ENCODE measurements around the gene TOP2B.

Gene TOP2B, protein sequence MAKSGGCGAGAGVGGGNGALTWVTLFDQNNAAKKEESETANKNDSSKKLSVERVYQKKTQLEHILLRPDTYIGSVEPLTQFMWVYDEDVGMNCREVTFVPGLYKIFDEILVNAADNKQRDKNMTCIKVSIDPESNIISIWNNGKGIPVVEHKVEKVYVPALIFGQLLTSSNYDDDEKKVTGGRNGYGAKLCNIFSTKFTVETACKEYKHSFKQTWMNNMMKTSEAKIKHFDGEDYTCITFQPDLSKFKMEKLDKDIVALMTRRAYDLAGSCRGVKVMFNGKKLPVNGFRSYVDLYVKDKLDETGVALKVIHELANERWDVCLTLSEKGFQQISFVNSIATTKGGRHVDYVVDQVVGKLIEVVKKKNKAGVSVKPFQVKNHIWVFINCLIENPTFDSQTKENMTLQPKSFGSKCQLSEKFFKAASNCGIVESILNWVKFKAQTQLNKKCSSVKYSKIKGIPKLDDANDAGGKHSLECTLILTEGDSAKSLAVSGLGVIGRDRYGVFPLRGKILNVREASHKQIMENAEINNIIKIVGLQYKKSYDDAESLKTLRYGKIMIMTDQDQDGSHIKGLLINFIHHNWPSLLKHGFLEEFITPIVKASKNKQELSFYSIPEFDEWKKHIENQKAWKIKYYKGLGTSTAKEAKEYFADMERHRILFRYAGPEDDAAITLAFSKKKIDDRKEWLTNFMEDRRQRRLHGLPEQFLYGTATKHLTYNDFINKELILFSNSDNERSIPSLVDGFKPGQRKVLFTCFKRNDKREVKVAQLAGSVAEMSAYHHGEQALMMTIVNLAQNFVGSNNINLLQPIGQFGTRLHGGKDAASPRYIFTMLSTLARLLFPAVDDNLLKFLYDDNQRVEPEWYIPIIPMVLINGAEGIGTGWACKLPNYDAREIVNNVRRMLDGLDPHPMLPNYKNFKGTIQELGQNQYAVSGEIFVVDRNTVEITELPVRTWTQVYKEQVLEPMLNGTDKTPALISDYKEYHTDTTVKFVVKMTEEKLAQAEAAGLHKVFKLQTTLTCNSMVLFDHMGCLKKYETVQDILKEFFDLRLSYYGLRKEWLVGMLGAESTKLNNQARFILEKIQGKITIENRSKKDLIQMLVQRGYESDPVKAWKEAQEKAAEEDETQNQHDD (N-terminal part only)
- 363 to 497 (median 489) reads per million in 4 experiments for total RNA-seq

DNA sequence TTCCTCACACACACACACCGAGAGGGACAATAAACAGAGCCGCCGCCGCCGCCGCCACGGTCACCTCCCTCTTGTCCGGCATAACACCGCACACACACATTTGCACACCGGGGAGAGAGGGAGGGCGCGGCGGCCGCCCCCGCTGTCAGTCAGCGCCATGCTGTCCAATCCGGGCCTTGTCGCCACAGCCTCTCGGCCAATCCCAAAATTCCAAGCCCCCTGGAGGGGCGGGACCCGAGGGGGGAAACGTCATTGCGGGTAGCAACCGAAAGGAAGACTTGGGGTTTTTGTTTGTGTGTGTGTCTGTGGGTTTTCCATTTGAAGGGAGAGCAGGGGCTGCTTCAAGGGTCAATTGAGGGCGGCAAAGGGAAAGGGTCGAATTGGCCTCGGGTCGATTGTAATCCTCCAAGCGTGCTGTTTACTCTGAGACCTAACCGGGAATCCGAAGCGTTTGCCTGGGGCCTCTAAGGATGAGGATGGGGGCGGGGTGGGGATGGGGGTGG is at the start of gene TOP2B:
Gene TOP2B, minus strand, starts transcription at position 96 of the 503 bp plus-strand sequence. CDS start 610 bp downstream, outside the sequence.
- DNase-seq, result peak; percentile 88

DNA sequence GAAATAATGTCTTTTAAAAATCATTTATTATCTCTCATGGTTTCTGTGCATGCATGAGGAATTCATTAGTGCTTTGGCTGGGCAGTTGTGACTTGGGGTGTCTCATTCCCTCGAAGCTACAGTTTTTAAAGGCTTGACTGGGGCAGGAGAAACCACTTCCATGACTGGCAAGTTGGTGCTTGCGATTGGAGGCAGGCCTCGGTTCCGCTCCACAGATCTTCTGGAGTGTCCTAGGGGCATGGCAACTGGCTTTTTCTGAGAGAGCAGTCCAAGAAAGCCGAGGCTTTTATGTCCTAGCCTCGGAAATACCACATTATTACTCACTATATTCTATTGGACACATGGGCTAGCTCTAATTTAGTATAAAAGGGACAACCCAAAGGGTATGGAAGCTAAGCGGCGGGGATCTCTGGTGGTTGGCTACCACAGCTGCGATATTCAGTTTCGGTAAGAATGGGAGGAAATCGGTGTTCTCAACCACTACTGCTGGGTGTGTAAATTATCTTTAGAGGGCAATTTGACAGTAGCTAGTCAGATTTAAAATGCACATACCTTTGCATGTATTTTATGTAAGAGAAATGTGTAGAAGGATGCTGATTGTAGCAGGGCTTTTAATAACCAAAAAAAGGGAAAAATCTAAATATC is 48.8 kb upstream of the TOP2B start:
- DNase-seq, result no peak

DNA sequence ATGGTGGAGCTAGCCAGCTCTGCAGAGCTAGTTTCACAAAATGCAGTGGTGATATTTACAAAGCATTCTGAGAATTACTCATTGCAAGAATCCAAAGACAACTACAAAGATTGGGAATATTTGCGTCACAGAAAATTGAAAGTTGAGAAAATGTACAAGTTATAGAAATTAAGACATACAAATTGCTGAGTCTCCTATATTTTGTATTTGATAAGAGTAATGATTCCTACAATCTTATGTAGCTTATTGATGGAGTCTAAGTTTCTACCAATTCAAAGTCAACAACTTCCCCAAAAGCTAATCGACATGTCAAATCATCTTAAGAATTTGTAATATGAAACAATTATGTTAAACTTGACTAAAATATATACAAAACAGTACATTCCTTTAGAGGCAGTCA is 46.4 kb upstream of the TOP2B start:
- no peak for DNase-seq

DNA sequence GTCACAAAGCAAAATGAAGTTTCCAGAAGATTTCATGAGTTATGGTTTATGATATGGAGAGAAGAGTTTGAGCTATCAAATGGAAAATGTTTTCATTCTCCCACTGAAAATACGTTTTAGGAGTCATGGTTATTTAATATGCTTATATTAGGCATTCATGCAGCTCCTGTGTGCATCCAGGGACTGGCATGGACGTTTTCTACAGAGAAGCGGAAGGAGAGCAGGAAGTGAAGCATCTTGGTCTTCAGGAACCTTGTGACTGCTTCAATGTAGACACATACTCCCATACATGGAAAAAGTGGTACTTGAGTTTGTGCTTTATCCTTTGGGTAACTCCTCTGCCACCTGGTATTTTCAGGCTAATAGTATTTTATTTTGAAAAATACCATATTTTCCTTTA is 43.3 kb upstream of the TOP2B start:
- DNase-seq, result no peak

DNA sequence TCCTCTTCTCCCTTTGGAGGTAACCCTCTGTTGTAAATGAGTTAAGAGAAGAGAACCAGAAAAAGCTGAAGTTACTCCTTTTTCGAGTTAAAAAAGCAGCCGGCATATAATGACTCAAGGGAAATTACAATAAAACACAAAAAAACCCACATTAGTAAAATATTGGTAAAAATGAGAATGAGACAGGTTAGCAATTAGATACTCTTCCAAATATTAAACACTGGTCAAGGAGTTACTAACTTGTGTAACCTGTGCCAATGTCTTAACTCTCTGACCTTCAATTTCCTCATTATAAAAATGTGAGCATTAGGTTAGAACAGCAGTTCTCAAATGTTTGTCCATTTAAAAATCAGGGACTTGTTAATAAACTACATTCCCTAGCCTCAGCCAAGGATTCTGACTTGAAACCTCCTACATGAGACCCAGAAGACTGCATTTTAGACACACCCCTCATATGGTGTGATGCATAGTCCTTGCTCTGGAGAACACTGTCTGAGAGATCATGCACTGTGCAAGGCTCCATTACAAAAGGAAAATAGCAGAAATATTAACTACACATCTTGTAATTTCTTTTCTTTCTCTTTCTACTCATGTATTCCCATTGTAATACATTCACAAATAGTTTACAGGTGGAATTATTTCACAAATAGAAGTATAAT is 42.7 kb upstream of the TOP2B start:
- DNase-seq, result no peak

DNA sequence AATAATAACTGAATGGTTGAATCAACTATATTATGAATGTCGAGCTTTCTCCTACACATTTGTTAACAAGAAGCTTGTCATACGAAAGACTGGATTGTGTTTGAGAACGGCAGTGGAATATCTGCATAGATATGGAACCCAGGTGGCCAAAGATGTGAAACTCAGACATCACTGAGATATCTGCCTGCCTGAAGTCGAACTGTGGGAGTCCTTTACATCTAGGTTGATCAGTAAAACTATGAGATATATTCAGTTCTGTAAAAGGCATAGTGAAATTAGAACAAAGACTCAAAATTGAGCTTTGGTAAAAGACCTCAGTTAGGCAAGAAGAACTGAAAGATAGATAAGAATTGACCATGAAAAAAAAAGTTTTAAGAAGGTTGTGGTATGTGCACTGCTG is 41.5 kb upstream of the TOP2B start:
- no peak for DNase-seq

DNA sequence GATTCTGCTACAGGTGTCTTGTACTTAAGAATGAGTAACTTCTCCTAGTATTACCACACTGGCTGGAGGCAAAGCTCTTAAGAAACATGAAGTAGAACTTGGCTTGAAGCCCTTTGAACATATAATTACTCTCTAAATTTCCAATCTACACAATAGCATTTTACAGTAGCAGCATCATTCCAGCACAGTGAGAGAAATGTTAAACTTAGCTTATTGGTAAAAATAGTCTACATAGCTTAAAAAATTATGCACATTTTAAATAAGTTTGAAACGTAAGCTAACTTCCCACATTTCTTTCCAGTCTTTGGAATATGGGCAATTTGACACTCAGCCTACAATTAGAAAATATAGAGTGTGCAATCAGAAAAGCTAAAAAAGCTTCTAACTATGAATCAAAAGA is 32.8 kb upstream of the TOP2B start:
- no peak for DNase-seq

DNA sequence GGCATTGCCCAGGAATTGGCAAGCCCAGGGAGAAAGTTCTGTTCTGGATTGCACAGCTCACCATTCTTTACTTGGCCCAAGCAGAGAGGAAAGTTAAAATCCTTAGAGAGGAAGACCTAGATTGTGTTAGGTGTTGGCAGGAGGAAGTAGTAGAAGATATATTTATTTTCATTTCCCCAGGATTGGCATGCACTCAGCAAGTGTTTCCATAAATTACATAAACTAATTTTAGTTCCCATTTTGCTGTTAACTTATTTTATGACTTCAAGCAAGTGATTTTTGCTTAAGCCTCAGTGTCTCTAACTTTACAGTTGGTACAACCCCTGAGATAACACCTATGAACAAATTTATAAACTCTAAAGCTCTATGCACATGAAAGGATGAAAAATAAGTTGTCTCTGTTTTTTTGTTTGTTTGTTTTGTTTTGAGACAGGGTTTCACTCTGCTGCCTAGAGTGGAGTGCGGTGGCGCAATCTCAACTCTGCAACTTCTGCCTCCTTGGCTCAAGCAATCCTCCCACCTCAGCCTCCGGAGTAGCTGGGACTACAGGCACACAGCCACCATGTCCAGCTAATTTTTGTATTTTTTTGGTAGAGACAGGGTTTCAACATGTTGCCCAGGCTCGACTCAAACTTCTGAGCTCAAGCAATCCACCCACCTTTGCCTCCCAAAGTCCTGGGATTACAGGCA is 31.2 kb upstream of the TOP2B start:
- DNase-seq, result no peak

DNA sequence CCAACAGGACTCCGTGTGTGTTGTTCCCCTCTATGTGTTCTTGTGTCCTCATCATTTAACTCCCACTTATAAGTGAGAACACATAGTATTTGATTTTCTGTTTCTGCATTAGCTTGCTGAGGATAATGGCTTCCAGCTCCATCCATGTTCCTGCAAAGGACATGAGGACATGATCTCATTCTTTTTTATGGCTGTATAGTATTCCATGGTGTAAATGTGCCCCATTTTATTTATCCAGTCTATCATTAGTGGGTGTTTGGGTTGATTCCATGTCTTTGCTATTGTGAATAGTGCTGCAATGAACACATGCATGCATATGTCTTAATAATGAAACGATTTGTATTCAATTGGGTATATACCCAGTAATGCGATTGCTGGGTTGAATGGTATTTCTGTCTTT is 28.5 kb upstream of the TOP2B start:
- no peak for DNase-seq

DNA sequence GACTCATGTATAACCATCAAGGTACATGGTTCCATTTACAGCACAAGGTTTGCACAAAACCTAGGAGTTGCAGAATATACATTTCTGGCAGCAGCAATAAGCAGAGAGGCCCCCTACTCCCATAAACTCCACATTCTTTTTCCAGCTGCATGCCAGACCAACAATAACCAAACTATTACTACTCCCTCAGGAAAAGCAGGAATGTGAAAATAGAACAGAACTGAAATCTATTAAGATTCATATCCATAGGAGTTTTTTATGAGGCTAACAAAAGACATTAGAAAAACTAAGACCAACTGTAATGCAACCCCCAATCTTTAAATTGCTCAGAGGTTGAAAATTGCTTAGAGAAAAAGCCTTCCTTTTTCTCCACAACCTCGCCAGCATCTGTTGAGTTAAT is 27.6 kb upstream of the TOP2B start:
- DNase-seq, result no peak

DNA sequence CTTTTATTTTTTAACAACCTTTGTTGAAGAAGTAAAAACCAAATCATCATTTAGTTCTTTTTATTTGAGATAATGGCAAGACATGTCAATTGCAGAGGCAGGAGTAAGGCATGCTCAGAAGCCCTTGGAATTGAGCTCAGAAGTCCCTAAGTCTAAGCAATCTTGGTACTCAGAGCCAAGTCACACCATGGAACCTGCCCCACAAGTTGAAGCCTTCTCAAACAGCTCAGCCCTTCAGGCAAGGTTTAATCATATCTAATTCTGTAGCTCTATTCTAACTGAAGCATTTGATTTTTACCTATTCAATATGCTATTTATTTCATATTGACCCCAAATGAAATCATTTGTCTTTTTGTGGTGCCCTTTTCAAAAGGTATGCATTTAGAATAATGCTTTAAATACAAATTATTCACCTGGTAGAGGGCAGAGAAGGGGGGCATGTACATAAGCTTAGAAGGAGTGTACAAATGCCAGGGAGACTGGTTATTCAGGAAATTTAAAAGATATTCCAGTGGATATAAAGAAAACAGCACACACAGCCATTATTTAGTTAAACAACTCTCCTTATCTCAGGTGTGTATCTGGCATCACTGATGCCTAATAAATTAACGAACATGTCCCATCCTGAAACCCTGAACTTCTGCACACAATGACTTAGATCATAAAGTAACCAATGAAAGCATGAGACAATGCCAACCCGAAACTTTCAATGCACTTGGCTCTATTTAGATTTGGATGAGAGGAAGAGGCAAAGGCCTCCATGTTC is 26.2 kb upstream of the TOP2B start:
- no peak for DNase-seq

DNA sequence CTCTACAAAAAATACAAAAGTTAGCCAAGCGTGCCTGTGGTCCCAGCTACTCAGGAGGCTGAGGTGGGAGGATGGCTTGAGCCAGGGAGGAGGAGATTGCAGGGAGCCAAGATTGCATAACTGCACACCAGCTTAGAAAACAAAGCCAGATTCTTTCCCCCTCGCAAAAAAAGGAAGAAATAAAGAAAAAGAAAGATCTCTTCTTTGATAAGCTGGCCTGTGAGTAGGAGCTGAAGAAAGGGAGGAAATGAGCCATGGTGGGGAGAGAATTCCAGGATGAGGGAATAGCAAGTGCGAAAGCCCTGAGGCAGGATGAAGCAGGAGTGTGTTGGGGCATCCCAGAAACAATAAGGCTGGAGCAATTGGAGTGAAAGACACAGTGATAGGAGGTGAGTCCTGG is 24.5 kb upstream of the TOP2B start:
- DNase-seq, result no peak

DNA sequence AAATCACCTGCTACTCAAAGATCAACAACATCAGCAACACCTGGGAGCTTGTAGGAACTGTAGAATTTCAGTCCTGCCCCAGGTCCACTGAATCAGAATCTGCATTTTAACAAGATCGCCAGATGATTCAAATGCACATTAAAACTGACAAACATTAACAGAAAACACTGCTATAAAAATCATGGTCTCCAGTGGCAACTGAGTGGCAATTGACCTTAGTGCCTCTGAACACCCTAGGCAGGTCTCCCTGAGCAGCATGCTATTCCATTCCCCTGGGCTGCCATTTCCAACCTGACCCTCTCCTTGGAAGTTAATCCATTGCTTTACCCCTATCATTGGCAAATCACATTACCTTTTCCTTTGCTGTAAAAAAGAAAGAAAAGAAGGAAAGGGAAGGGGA is 23.0 kb upstream of the TOP2B start:
- no peak for DNase-seq

DNA sequence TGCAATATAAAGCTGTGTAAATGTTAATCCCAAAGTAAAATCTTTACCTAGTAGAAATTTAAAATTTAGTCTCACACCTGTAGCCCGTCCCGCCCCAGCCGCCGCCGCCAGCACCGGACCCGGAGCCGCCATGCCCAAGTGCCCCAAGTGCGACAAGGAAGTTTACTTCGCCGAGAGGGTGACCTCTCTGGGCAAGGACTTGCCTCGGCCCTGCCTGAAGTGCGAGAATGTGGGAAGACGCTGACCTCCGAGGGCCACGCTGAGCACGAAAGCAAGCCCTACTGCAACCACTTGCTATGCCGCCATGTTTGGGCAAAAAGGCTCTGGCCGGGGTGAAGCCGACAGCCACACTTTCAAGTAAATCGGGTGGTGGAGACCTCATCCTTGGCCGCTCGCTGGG is 22.1 kb upstream of the TOP2B start:
- DNase-seq, result no peak

DNA sequence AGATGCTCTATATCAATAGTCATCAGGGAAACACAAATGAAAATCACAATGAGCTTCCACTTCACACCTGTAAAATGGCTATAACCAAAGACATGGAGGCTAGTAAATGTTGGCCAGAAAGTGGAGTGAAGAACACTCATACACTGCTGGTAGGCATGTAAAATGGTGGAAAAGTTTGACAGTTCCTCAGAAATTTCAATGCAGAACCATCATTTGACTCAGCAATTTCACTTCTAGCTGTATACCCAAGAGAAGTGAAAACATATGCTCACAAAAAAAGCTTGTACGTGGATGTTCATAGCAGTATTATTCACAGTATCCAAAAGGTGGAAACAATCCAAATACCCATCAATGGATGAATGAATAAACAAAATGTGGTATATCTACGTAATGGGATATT is 19.2 kb upstream of the TOP2B start:
- no peak for DNase-seq

DNA sequence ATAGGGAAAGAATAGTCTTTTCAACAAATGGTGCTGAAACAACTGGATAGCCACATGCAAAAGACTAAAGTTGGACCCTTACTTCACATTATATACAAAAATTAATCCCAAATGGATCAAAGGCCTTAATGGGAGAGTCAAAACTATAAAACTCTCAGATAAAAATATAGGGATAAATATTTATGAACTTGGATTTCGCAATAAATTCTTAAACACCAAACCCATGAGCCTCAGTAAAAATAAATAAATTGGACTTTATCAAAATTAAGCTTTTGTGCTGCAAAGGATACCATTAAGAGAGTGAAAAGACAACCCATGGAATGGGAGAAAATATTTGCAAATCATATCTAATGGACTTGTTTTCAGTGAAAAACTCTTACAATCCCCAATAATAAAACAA is 18.7 kb upstream of the TOP2B start:
- no peak for DNase-seq

DNA sequence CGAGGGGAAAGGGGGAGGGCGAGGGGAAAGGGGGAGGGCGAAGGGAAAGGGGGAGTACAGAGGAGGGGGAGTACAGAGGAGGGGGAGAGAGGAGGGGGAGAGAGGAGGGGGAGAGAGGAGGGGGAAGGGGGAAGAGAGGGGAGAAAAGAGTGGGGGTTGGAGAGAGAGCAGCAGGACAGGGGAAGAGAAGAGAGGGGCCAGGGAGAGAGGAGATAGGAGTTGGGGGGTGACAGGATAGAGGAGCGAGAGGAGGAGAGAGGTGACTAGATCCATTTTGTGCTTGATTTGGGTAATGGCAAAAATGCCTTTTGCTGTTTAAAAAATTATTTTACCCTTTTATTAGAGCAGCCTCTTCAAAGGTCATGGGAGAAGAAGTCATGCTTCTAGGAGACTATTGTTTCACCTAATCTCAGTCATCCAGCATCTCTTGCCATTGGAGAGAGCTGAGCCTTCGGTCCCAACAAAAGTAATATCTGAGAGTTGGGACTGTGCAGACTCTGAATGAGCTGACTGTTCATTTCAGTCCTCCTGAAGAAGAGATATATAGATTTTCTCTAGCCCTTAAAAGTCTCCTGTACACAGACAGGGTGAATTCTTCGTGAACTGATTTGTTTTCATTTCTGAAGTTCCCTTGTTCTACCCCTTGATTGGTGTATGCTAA is 15.1 kb upstream of the TOP2B start:
- no peak for DNase-seq

DNA sequence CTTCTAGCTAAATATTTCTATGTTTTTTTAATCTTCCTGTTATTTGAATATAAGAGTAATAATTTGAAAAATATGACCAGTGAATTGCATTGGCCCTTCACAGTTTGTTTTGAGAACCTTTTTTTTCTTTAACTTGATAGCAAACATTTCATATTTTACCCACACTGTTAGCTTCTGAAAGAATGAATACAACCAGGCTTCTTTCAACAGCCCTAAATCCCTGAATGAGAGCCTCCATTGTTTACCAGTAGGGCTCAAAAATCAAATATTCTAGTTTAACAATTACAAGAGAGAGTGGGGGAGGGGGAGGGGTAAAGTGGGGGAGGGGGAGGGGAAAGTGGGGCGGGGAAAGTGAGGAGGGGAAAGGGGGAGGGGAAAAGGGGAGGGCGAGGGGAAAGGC is 14.5 kb upstream of the TOP2B start:
- no peak for DNase-seq

DNA sequence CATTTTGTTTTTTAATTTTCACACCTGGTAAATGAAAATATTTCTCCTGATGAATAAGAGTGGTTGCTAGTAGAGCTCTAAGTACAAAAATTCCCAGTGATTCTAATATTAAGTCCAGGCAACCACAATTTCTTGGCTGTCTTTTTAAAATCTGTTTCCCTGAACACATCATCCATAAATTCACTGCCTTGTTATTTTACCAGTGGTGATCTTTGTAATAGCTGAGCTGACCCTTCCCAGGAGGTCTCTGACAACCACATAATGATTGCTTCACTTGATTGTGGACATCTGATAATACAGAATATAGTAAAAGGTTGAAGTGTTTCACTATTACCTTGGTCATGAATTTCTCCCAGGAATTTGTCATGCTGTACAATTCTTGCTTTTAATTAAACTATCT is 13.9 kb upstream of the TOP2B start:
- no peak for DNase-seq

DNA sequence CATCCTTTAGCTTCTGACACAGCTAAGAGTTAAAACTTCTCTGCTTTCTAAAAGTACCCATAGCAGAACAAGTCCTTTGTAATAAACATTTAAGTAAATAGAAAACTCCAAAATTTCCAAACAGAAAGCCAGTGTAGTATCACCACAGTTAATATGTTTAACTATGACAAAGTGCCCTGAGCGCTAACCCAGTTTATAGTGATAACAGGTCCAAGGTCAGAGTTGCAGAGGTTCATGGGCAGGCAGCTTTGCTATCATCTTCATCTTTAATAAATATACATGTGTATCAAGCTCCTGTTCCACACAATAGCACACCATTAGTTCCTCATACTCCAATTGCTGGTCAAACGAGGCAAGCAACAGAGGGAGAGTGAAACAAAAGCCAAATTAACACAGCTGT is 12.4 kb upstream of the TOP2B start:
- no peak for DNase-seq

Data from effector CD8-positive, alpha-beta T cell (primary cell).